HG03196 (cell line): ENCODE results near the gene CHCHD3.

Experiments
- ATAC-seq: cut with Tn5 transposase; IDR thresholded peaks from one replicate; pipeline ENCODE4 v1.9.1; 2021; ENCODE audit not compliant: unreplicated experiment

CHCHD3 gene

DNA sequence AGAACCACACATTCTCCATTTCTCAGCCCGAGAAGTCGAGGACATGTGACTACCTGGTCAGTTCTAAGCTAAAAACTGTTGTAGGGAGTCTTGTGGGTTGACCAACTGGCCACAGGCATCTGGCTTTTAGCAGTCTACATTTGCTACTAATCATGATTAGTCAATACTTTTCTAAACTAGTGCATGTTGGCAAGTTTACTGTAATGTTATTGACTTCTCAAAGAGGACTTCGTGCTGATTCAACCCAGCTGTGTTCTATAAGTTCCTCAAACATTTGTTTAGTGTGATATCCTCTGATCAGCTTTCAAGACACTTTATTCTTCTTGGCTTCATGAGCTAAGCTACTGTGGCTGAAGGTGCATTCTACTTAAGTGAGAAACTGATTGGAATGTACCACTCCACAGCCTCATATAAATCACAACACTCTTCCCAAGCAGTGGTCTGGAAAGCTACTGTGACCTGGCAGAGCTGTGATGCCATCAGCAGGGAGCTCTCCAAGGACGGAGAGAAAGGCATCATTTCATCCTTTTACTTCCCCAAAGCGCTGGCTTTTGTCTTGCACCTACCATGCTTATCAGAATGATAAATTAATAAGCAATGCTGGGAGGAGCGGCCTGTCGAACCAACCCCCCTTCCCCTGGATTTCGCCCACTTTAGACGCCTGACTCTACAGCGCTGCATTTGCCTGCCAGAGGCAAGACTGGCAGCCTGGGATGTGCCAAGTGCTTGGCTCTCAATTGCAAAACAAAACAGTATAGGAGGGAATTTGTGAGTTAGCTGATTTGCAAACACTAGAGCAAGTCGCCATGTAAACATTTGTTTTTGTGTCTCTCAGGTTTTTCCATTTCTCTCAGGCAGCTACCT is 298.9 kb downstream of the CHCHD3 start:
- ATAC-seq = no peak

- no peak for ATAC-seq
Measured at GRCh38 chr7:132780822-132781221, 301.1 kb downstream of the CHCHD3 start.

DNA sequence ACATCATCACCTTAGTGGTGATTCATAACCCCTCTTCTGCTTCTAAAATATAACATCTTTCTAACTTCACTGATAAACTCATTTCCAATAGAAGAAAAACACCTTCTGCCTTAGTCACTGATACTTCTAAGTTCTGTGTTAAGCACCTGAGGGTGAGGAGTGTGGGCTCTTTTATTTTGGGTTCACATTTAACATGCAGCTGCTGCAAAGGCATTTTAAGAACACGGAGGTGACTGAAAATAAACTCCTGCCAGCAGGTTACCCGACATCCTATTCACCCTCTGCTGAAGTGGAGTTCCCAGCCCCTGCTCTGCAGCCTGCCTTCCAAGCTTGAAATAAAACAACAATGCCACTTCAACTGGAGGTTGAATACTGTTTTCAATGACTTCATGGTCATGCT is 302.7 kb downstream of the CHCHD3 start:
- ATAC-seq = no peak

DNA sequence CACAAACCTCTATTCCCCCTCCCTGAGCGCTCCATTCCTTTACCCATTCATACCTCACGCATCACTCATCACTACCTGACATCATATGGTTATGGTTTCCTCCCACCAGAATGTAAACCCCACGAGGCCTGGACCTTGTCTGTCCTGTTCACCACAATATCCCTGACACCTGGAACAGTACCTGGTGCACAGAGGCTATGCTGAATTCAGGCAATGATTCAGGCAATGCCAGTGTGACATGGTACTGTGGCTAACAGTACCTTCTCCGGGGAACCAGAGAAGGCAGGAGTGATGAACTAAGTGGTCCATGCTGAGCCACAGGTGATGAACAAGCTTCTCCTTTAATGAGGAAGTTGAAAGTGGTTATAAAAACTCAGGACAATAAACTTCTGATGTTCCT is 303.1 kb downstream of the CHCHD3 start:
- no peak for ATAC-seq

DNA sequence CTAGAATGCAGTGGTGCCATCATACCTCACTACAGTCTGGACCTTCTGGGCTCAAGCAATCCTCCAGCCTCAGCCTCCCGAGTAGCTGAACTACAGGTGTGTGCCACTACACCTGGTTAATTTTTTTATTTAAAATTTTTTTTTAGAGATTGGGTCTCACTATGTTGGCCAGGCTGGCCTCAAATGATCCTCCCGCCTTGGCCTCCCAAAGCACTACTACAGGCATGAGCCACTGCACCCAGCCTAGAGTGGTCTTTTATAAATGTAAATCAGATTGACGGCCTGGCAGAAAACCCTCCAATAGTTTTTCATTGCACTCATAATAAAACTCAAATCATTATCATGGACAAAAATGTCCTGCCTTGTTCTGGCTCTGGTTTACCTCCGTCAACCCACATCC is 303.9 kb downstream of the CHCHD3 start:
- no peak for ATAC-seq

DNA sequence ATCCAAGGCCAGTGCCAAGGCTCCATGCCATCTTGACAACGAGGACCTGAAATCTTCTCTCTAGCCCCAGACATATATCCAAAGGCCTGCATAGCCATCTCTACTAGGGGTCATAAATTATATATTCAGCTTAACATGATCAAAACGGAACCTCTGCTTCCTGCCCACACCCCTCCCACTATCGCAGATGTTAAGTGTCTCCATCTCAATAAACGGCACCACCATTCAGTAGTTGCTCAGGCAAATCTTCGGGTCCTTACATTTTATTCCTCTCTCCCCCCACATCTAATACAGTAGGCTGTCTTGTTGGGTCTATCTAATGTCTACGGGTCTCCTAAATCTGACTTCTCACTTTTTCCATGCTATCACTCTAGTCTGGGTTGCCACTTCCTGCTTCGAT is 304.5 kb downstream of the CHCHD3 start:
- no peak for ATAC-seq

DNA sequence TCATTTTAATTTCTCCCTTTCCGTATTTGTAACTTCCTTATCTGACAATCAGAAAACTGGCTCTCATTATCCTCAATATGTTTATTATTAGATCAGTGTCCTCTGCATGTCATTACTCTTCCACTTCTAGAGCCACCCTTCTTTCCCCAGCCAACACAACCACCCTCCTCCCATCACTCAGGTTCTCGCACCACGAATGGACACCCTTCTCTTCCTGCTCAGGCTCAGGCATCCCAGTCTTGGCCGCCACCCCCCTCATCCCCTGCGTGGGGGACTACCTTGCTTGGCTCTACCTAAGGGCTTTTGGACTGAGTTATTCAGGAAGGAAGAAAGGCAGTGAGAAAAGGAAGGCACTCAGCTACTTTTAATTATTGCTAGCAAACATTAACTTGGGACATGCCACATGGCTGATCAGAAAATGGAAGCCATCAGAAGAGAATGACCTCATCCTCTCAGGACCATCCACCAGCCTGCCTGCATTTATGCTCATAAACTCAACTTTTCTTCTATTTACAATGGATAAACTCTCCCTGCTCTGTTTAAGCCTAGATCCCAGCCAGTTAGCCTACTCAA is 305.8 kb downstream of the CHCHD3 start:
- ATAC-seq = no peak

DNA sequence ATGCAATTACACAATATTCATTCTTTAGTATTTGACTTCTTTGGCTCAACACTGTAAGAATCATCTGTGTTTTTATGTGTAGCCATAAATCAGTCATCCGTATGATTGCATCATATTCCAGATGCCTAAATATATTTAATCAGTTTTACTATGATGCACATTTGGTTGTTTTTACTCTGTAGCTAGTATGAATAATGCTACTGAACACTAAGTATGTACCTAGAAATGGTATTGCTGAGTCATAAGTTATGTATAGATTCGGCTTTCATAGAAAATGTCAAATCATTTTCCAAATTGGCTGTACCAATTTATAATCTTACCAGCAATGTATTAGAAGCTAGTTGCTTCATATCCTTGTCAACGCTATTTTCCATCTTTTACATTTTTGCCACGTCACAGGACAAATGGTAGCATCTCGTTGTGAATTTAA is 308.3 kb downstream of the CHCHD3 start:
- no peak for ATAC-seq

- no peak for ATAC-seq
Measured at GRCh38 chr7:132771301-132771730, 310.6 kb downstream of the CHCHD3 start.

DNA sequence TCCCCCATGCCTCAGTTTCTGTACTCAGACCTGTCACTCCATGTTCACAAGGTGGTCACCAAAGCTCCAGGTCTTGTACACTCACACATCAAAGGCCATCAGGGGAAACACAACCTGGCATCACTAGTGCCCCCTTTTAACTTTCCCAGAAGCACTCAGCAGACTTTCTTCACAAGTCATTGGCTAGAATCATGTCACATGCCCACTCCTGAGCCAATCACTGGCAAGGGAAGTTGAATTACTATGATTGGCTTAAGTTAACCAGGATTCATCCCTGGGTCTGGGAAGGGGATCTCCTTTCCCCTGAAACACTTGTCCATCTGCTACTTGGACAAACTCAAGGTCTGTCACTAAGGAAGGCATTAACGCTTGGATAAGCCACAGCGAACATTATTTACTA is 311.8 kb downstream of the CHCHD3 start:
- ATAC-seq = no peak

DNA sequence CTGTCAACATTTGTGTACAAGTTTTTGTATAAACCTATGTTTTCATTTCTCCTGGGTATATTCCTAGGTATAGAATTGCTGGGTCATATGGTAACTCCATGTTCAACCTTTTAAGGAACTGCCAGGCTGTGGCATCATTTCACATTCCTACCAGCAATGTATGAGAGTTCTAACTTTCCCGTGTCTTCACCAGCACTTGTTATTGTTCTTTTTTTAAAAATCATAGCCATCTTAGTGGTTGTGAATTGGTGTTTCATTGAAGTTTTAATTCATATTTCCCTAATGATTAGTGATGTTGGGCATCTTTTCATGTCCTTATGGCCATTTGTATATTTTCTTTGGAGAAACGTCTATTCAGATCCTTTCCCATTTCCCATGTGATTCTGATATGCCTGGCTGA is 312.6 kb downstream of the CHCHD3 start:
- ATAC-seq = no peak

DNA sequence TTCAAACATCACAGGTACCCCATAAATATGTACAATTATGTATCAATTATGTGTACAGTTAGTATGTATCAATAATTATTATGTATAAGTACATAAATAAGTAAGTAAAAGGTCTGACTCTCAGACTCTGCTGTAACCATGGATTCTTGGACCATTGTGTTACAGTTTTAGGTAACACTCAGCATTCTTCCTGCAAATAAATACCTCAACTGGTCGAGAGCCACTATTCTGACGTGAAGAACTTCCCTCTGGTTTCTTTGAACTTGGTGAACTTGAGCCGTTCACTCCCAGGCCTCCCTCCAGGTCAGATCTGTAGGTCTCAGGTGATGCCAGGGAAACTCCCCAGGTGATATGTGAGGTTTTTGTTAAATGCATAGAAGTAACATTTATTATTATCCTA is 313.8 kb downstream of the CHCHD3 start:
- ATAC-seq = no peak

DNA sequence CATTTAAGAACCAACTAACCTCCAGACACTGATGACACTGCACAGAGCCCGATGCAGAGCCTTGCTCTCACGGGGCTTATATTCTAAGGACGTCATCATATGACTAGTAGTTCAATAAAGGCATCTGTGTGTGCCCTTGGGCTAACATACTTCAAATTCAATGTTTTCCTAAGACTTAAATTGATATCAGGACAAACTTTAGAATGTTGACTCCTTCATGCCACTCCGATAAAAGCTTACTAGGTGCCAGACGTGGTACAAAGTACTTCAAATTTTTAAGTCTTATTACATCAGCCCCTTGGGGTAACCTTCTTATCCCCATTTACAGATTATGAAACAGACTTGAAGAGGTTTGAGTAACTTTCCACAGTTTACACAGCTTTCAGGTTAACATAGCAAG is 314.5 kb downstream of the CHCHD3 start:
- ATAC-seq = no peak

DNA sequence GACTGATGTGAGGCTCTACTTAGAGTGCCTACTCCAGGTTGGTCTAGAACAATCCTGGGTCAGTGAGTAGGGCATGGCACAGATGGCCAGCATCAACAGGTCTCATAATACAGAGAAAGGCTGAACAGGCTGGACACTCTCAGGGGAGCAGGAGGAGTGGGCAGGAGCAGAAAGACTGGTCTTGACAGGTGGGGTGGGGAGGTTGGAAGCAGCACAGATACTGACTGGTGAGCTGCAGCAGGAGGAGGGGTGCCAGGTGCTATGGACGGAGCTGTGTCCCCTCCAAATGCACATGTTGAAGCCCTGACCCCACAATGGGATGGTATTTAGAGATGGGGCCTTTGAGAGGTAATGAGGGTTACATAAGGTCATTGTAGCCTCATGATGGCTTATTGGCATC is 315.2 kb downstream of the CHCHD3 start:
- ATAC-seq = no peak

DNA sequence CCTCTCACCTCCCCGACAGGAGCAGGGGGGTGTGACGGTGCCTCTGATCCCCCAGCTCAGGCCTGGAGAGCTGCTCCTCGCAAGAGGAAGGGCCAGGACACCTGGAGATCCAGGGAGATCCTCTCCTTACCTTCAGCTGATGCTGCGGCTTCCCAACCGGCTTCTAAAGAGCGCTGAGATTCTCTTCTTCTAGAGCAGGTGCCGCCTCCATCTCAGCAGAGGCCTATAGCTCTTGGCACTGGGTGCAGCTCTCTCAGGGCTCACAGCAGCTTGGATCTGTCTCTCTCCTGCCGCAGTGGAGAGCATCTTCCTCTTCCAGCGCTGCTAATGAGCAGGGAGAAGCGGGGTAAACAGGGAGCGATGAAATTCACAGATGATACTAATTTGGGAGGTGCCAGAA is 316.0 kb downstream of the CHCHD3 start:
- no peak for ATAC-seq

- no peak for ATAC-seq
Measured at GRCh38 chr7:132764762-132765161, 317.1 kb downstream of the CHCHD3 start.

- ATAC-seq = no peak
Measured at GRCh38 chr7:132760866-132761265, 321.0 kb downstream of the CHCHD3 start.

- no peak for ATAC-seq
Measured at GRCh38 chr7:132760244-132760623, 321.7 kb downstream of the CHCHD3 start.

GRCh38 chr7:132759482-132760243 is 322.2 kb downstream of the CHCHD3 start:
- ATAC-seq = no peak

DNA sequence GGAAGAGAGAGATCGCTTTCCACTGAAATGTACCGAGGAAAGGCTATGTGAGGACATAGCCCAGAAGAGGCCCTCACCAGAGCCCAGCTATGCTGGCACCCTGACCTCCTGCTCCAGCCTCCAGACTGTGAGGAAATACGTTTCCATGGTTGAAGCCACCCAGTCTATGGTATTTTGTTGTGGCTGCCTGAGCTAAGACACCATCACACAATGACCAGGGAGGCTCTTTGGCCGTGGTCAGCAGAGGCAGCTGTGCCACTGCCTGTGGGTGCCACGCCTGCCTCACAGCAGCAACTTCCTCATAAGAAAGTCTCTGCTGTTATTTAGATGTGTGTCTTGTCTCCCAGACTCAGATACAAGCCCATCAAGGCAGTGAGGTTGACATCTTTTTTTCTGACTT is 322.9 kb downstream of the CHCHD3 start:
- ATAC-seq = no peak

GRCh38 chr7:132757783-132758182 is 324.1 kb downstream of the CHCHD3 start:
- no peak for ATAC-seq

DNA sequence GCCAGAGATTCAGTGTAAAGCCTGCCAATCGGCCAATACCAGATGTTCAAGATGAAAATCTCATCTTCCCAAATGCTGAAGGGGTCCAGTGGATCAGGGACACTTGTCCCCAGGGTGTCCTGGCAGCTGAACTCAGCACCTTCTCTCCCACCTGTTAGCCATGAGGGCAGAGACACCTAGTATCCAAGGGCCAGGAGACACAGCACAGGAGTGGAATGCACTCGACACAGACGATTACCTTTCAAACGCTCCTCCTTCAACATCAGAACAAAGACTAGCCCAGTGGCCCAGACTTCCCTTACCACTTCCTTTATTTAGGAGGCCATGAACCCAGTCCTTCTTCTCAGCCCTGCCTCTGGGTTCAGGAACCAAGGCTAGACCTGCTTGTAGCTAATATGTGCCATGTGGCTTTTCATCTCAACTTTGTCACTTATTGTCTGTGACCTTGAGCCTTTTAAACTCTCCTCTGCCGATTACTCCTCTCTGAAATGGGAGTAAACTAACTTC is 325.4 kb downstream of the CHCHD3 start:
- no peak for ATAC-seq
